Skeletal muscle tissue (tissue), 4 donors: ENCODE data around the gene TMEM94. TPM values are rescaled to one million over a fixed set of nuclear protein-coding genes. Genes with fewer than 3 reads are reported as not detected.

ENCODE experiments used
- H3K27ac ChIP-seq: one replicate; pipeline ENCODE4 v1.7.0; 2013; ENCODE audit warnings: mild to moderate bottlenecking, low read depth, low read length, inconsistent platforms
- H3K27me3 ChIP-seq, 3 donors: one replicate each; pipeline ENCODE4 v1.7.0; 2013; ENCODE audit warnings: low read length in 3 of 3; ENCODE audit not compliant: control insufficient read depth in 3 of 3, insufficient read depth in 3 of 3
- H3K36me3 ChIP-seq, 3 donors: one replicate each; pipeline ENCODE4 v1.7.0; 2013; ENCODE audit warnings: low read length in 3 of 3; ENCODE audit not compliant: control insufficient read depth in 3 of 3, insufficient read depth in 3 of 3
- H3K4me1 ChIP-seq, 3 donors: one replicate each; pipeline ENCODE4 v1.7.0; 2013; ENCODE audit warnings: low read length in 3 of 3, mild to moderate bottlenecking in 3 of 3; ENCODE audit not compliant: control insufficient read depth in 3 of 3, insufficient read depth in 3 of 3
- H3K4me3 ChIP-seq, 3 donors: one replicate each; pipeline ENCODE4 v1.7.0; 2013; ENCODE audit warnings: low read length in 3 of 3
- H3K9ac ChIP-seq, 3 donors: one replicate each; pipeline ENCODE4 v1.7.0; 2013; ENCODE audit warnings: low read length in 3 of 3, mild to moderate bottlenecking in 3 of 3, moderate library complexity in 2 of 3, low read depth in 1 of 3
- H3K9me3 ChIP-seq, 3 donors: one replicate each; pipeline ENCODE4 v1.7.0; 2013; ENCODE audit warnings: low read length in 3 of 3; ENCODE audit not compliant: control insufficient read depth in 3 of 3
- total RNA-seq: library from RNA; depleted of rRNA; stranded (reverse); fragments of >200 nt; gene quantifications from one replicate; pipeline ENCODE4 v1.2.3, GENCODE V29; 2014
- donor health status: Osteomylitis.

The TMEM94 gene
- total RNA-seq, 1 donor from 2014 or later = 18.3 TPM

GRCh38 chr17:75521951-75522727, 65.7 kb downstream of the TMEM94 start:
- Histone ChIP-seq H3K4me1 (peaks cover 19 to 20% (median 19%) of the 10 kb centered on the region in 3 donors), H3K4me3 (no peak overlapping the region), H3K27me3 (peaks cover 0 to 7% (median 6%) of the 10 kb centered on the region in 3 donors), H3K27ac (no peak overlapping the region), H3K9ac (no peak overlapping the region), H3K9me3 (no peaks in the 10 kb centered on the region), H3K36me3 (peaks cover 15 to 16% (median 16%) of the 10 kb centered on the region in 3 donors)

GRCh38 chr17:75523647-75524046, 67.2 kb downstream of the TMEM94 start:
- peaks cover 10 to 16% (median 13%) of the 10 kb centered on the region in 3 donors for H3K36me3 ChIP-seq
- no peak overlapping the region for H3K27ac ChIP-seq
- H3K4me3 ChIP-seq = no peak overlapping the region
- H3K4me1 ChIP-seq = peaks cover 8 to 13% (median 11%) of the 10 kb centered on the region in 3 donors
- no peaks in the 10 kb centered on the region for H3K9me3 ChIP-seq
- H3K27me3 ChIP-seq = peaks cover 0 to 7% (median 6%) of the 10 kb centered on the region in 3 donors
- H3K9ac ChIP-seq = no peak overlapping the region

- H3K27ac ChIP-seq = no peak overlapping the region
- H3K4me3 ChIP-seq = peak overlapping the region; percentile 14 to 67 (median 62)
- peaks cover 8 to 13% (median 11%) of the 10 kb centered on the region in 3 donors for H3K4me1 ChIP-seq
Measured at GRCh38 chr17:75524269-75524969, 68.0 kb downstream of the TMEM94 start.

DNA sequence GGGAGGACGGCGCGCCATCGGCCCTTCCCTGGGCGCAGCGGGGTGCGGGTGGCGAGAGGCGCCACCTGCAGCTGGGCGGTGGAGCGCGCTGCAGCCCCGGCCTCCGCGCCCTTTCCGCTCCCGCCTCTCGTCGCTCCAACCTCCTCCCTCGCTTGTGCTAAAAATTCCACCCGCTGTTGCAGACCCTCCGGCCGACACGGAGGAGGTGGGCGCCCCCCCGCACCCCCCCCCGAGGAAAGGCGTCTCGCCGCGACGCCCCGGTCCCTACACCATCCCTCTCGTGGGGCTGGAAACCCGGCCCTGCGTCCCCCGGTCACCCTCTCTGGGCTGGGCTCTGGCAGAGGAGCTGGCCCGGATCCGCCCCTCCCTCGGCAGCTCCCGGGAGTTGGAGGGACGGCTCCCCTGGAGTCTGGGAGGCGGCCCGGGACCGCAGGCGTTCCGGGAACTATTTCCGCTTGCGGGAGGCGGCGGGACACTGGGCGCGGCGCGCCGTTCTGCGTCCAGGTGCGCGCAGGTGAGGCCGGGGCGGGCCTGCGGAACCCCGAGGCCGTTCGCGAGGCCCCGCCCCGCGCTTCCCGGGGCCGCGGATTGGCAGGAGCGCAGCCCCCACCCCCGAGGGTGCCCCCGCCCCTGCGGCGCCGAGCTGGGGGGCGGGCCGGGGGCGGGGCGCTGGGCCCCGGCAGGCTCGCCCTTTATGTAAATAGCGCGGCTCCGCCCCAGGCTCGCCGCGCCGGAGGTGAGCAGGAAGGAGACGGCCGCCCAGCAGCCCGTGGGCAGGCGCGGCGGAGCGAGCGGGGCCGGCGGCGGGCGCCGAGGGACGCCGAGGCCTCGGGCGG, 68.8 kb downstream of the TMEM94 start, which contains the start of gene LLGL2:
Gene LLGL2 (plus strand): TSS at position 728 of the 836 bp plus-strand sequence. CDS start 17,730 bp downstream, outside the sequence.
- no peak within 1 kb of the TSS for H3K27ac ChIP-seq
- peak within 1 kb of the TSS in 2 of 3 donors; percentile 32 to 54 for H3K9ac ChIP-seq

More at GRCh38 chr17:75524269-75524969, 68.0 kb downstream of the TMEM94 start:
- H3K9ac ChIP-seq = peak overlapping the region in 2 of 3 donors; percentile 32 to 54
- H3K27me3 ChIP-seq = peaks cover 0 to 7% (median 6%) of the 10 kb centered on the region in 3 donors
- H3K9me3 ChIP-seq = no peaks in the 10 kb centered on the region
- peaks cover 3 to 12% (median 10%) of the 10 kb centered on the region in 3 donors for H3K36me3 ChIP-seq

GRCh38 chr17:75525806-75526554, 69.5 kb downstream of the TMEM94 start:
- Histone ChIP-seq H3K27me3 (peaks cover 0 to 7% (median 6%) of the 10 kb centered on the region in 3 donors), H3K36me3 (peaks cover 0 to 8% (median 6%) of the 10 kb centered on the region in 3 donors), H3K4me1 (peaks cover 8 to 13% (median 11%) of the 10 kb centered on the region in 3 donors), H3K9me3 (no peaks in the 10 kb centered on the region), H3K9ac (peak overlapping the region in 1 of 3 donors; percentile 50), H3K27ac (no peak overlapping the region), H3K4me3 (peak overlapping the region; percentile 46 to 61 (median 48))

More for the DNA sequence above, 68.8 kb downstream of the TMEM94 start, which contains the start of gene LLGL2:
- Histone ChIP-seq H3K9me3 (no peaks in the 10 kb centered on the region), H3K36me3 (peaks cover 0 to 8% (median 6%) of the 10 kb centered on the region in 3 donors), H3K4me3 (peak within 1 kb of the TSS; percentile 48 to 67 (median 62)), H3K4me1 (peaks cover 8 to 13% (median 11%) of the 10 kb centered on the region in 3 donors), H3K27me3 (peaks cover 0 to 7% (median 6%) of the 10 kb centered on the region in 3 donors)

DNA sequence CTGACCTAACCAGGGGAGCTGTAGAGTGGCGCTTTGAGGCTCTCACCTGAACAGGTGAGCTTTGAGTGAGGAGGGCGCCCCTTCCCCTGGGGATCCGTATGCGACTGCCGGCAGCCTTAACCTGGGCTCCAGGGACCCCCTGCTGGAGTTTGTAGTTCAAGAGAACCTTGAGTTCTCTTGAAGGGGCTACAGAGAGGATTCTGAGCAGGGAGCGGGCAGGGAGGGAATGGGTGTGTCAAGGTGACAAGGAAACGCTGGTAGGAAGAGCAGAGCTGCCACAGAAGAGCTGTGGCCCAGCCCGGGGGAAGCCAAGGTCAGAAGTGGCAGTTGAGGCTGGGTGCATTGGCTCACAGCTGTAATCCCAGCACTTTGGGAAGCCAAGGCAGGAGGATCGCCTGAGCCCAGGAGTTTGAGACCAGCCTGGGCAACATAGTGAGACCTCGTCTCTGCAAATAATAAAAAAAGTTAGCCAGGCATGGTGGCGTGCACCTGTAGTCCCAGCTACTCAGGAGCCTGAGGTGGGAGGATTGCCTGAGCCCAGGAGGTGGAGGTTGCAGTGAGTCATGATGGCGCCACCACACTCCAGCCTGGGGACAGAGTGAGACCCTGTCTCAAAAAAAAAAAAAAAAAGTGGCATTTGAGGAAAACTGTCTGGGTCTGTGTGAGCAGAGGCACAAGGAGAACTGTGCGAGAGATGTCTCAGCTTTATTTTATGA, 70.3 kb downstream of the TMEM94 start:
- Histone ChIP-seq H3K36me3 (peaks cover 0 to 5% (median 0%) of the 10 kb centered on the region in 3 donors), H3K4me1 (peaks cover 8 to 13% (median 11%) of the 10 kb centered on the region in 3 donors), H3K9ac (peak overlapping the region in 1 of 3 donors; percentile 50), H3K4me3 (peak overlapping the region; percentile 46 to 61 (median 48)), H3K9me3 (no peaks in the 10 kb centered on the region), H3K27ac (no peak overlapping the region), H3K27me3 (peaks cover 0 to 7% (median 6%) of the 10 kb centered on the region in 3 donors)

DNA sequence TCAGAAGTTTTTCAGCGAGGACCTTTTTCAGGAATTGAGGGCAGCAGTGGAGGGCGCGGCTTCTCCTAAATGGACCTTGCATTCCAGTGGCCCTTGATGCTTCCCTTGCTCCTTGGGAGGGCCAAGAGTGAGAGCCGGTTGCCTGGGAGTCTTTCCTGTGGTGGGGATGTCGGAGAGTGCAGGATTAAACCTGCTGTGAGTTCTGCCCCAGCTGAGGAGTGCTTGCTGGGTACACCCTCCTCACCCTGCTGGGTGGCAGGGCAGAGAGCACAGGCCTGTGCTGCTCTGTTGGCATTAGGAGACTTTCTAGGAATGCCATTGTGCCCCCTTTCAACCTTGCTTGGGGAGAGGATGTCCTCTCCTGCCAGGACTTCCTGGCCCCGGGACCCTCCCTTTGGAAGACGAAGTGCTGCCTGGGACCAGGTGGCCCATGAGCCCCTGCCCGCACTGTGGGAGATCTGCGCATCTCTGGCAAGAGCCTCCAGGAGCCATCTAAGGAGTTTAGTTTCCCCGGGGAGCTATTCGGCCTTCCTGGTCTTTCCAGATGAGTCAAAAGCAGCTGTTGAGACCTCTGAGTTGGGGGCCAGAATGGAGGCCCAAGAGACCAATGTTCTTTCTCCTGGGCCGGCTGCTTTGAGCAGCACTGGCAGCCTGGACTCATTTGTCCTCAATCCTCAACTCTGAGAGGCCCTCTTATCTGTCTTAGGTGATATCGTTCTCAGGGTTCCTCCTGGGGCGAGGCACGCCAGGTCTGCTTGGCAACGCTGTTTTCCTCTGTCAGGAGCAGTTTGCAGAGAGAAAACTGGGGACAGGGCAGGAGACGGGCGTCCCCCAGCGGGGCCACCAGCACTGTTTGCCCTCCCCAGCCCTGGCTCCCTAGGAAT, 74.6 kb downstream of the TMEM94 start:
- peaks cover 4 to 7% (median 6%) of the 10 kb centered on the region in 3 donors for H3K4me1 ChIP-seq
- H3K4me3 ChIP-seq = no peak overlapping the region
- no peaks in the 10 kb centered on the region for H3K36me3 ChIP-seq
- no peak overlapping the region for H3K9ac ChIP-seq
- H3K27me3 ChIP-seq = peaks cover 3 to 8% (median 6%) of the 10 kb centered on the region in 3 donors
- no peaks in the 10 kb centered on the region for H3K9me3 ChIP-seq
- no peak overlapping the region for H3K27ac ChIP-seq

- Histone ChIP-seq H3K4me3 (no peak overlapping the region), H3K9ac (no peak overlapping the region), H3K36me3 (no peaks in the 10 kb centered on the region), H3K27me3 (peaks cover under 1 to 3% (median 2%) of the 10 kb centered on the region in 3 donors), H3K27ac (no peak overlapping the region), H3K9me3 (no peaks in the 10 kb centered on the region), H3K4me1 (peaks cover 0 to 1% (median under 1%) of the 10 kb centered on the region in 3 donors)
Measured at GRCh38 chr17:75531721-75532072, 75.3 kb downstream of the TMEM94 start.
